CD4-positive, alpha-beta T cell (primary cell): ENCODE data around the gene CWC27. TPM values are rescaled to one million over a fixed set of nuclear protein-coding genes. Genes with fewer than 3 reads are reported as not detected.

Source experiments
- ATAC-seq: fragments of 200-7000 bp; cut with Tn5 transposase; one replicate; pipeline ENCODE4 v1.10.0; 2022; ENCODE audit warnings: mild to moderate bottlenecking; ENCODE audit not compliant: poor library complexity
- CTCF ChIA-PET: fragments of 350-600 bp; sonication (Branson Sonifier 250); formaldehyde crosslinking; loops from one replicate; lab custom pipeline; 2021; ENCODE audit warnings: antibody characterized with exemption, inconsistent platforms; lab: Charles Lee
- POLR2A ChIA-PET: fragments of 350-600 bp; sonication (Branson Sonifier 250); formaldehyde crosslinking; loops from one replicate; lab custom pipeline; 2021; ENCODE audit warnings: antibody characterized with exemption, inconsistent platforms; lab: Charles Lee
- DNase-seq, 14 experiments: peaks; one replicate each; pipeline ENCODE4 v3.0.0-alpha.2; 2013 to 2020; ENCODE audit warnings: mixed read lengths in 2 of 14
- H3K27ac ChIP-seq, 2 donors: one replicate each; pipeline versions ENCODE4 v1.5.1 to v1.7.0; 2013; ENCODE audit warnings: low read length in 2 of 2, low read depth in 1 of 2, mild to moderate bottlenecking in 1 of 2
- H3K27me3 ChIP-seq, 2 experiments: 1 replicate in 1 of 2; 2 replicates in 1 of 2; pipeline versions ENCODE4 v1.6.1 to v1.7.0; 2013; ENCODE audit warnings: low read length in 2 of 2, control low read depth in 1 of 2, mild to moderate bottlenecking in 1 of 2, moderate library complexity in 1 of 2; ENCODE audit not compliant: insufficient read depth in 2 of 2, control insufficient read depth in 1 of 2
- H3K36me3 ChIP-seq: one replicate; pipeline ENCODE4 v1.6.1; 2013; ENCODE audit warnings: low read length, control low read depth; ENCODE audit not compliant: insufficient read depth
- H3K4me1 ChIP-seq: one replicate; pipeline ENCODE4 v1.6.1; 2013; ENCODE audit warnings: low read length, control low read depth; ENCODE audit not compliant: insufficient read depth
- H3K4me3 ChIP-seq: one replicate; pipeline ENCODE4 v1.5.1; 2013; ENCODE audit warnings: mild to moderate bottlenecking, low read length, moderate library complexity
- H3K9me3 ChIP-seq, 2 experiments: 1 replicate in 1 of 2; 2 replicates in 1 of 2; pipeline versions ENCODE4 v1.6.1 to v1.7.0; 2013; ENCODE audit warnings: low read length in 2 of 2, mild to moderate bottlenecking in 2 of 2, control low read depth in 1 of 2, moderate library complexity in 1 of 2; ENCODE audit not compliant: control insufficient read depth in 1 of 2, insufficient read depth in 1 of 2
- H3K27ac Mint-ChIP-seq: one replicate; pipeline ENCODE4 v1.8.0; 2020; ENCODE audit warnings: mixed read lengths
- H3K27me3 Mint-ChIP-seq: one replicate; pipeline ENCODE4 v1.8.0; 2021; ENCODE audit warnings: mixed read lengths
- H3K36me3 Mint-ChIP-seq: one replicate; pipeline ENCODE4 v1.8.0; 2021; ENCODE audit warnings: low read depth, mixed read lengths
- H3K4me1 Mint-ChIP-seq: one replicate; pipeline ENCODE4 v1.8.0; 2021; ENCODE audit warnings: low read depth, mixed read lengths
- H3K4me3 Mint-ChIP-seq: one replicate; pipeline ENCODE4 v1.8.0; 2020; ENCODE audit warnings: mild to moderate bottlenecking, mixed read lengths
- H3K9me3 Mint-ChIP-seq: one replicate; pipeline ENCODE4 v1.8.0; 2020; ENCODE audit warnings: mixed read lengths
- intact Hi-C, 2 experiments: fragments of 100-400 bp; cut with DNase I in 1 of 2; cut with micrococcal nuclease in 1 of 2; formaldehyde crosslinking; loops; one replicate each; pipeline versions ENCODE4 v1.15.1 to v1.9.0; 2023 to 2025; cut with DNase I, micrococcal nuclease
- total RNA-seq, 174 experiments: library from RNA in 2 of 174; stranded (reverse) in 2 of 174; gene quantifications; one replicate each; pipeline ENCODE4 v1.2.3 and lab custom pipeline; 2021 to 2026
- TF ChIP-seq, protein P1 (sequence below): fragments of 200-600 bp; IDR thresholded peaks from one replicate; pipeline ENCODE4 v1.8.0; 2022; ENCODE audit warnings: antibody characterized with exemption, mild to moderate bottlenecking

Gene CWC27
- total RNA-seq, 2 experiments from 2014 or later, result 14.2 to 14.5 TPM

DNA sequence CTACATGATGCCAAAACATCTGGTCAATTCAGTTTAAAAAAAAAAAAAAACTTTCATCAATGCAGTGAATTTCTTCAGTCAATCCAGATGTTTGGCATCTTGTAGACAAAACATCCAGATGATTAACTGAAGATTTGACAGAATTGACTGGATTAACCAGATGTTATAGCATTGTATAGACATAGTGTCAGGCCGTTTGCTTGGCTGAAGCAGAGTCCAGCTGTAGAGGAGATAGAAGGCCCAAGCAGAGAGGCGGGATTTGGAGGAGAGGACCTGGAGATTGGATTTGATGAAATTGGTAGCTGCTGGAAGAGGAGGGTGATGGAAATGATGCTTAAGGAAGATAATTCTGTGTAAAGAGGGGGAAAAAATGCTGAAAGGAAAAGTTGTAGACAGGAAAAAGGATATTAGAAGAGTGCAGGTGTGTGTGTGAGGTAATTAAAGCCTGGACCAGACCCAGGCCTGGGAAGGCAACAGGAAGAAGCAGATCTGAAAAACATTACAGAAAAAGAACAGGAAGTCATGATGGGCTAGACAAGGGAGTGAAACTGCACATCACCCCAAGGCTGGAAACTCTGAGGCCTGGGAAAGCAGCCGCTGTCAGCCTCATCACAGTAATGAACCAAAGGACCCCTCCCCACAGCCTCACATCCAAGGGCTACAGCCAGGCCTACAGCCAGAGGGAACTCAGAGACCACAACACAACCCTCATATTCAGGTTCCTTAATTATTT is 258.3 kb downstream of the CWC27 start:
- H3K4me3 ChIP-seq, result no peak overlapping the region
- H3K27ac ChIP-seq, result no peak overlapping the region
- no peaks in the 10 kb centered on the region for H3K9me3 ChIP-seq
- H3K4me3 Mint-ChIP-seq, result no peak overlapping the region
- H3K9me3 Mint-ChIP-seq, result no peaks in the 10 kb centered on the region
- H3K4me1 ChIP-seq, result peaks cover 4% of the 10 kb centered on the region
- no peak overlapping the region for H3K27ac Mint-ChIP-seq
- ATAC-seq, result no peak
- H3K4me1 Mint-ChIP-seq, result peaks cover 11% of the 10 kb centered on the region
- TF ChIP-seq, protein P1, sequence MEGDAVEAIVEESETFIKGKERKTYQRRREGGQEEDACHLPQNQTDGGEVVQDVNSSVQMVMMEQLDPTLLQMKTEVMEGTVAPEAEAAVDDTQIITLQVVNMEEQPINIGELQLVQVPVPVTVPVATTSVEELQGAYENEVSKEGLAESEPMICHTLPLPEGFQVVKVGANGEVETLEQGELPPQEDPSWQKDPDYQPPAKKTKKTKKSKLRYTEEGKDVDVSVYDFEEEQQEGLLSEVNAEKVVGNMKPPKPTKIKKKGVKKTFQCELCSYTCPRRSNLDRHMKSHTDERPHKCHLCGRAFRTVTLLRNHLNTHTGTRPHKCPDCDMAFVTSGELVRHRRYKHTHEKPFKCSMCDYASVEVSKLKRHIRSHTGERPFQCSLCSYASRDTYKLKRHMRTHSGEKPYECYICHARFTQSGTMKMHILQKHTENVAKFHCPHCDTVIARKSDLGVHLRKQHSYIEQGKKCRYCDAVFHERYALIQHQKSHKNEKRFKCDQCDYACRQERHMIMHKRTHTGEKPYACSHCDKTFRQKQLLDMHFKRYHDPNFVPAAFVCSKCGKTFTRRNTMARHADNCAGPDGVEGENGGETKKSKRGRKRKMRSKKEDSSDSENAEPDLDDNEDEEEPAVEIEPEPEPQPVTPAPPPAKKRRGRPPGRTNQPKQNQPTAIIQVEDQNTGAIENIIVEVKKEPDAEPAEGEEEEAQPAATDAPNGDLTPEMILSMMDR, result no peak
- POLR2A ChIA-PET, result no interaction called here
- no peaks in the 10 kb centered on the region for H3K27me3 Mint-ChIP-seq
- intact Hi-C loops, result no loop called here
- CTCF ChIA-PET, result no interaction called here
- no peak for DNase-seq
- H3K36me3 Mint-ChIP-seq, result no peaks in the 10 kb centered on the region
- no peaks in the 10 kb centered on the region for H3K36me3 ChIP-seq
- H3K27me3 ChIP-seq, result no peaks in the 10 kb centered on the region

DNA sequence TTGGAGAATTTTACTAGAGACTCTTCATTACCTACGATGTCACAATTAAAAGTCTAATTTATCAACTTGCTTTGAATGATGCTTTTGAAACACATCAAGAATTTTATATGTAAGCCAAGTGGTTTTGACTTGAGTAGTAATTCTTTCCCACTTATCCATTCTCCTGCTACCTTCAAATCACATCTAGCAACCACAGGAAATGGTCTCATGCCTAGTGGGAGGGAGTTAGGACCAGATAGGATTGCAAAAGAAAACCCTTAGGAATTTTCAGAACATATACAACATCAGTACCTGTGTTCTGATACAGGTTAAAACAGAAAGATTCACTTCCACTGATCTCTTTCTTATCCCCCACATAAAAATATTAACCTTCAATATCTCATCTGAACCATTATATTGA is 260.4 kb downstream of the CWC27 start:
- ChIA-PET POLR2A (no interaction called here), CTCF (no interaction called here)
- no peaks in the 10 kb centered on the region for H3K27me3 ChIP-seq
- no peak for ATAC-seq
- no peak overlapping the region for H3K4me3 Mint-ChIP-seq
- H3K27ac ChIP-seq, result no peak overlapping the region
- H3K4me1 Mint-ChIP-seq, result peaks cover 10% of the 10 kb centered on the region
- intact Hi-C loops, result no loop called here
- DNase-seq, result no peak
- no peaks in the 10 kb centered on the region for H3K27me3 Mint-ChIP-seq
- H3K4me3 ChIP-seq, result no peak overlapping the region
- no peaks in the 10 kb centered on the region for H3K36me3 Mint-ChIP-seq
- TF ChIP-seq, protein P1, result no peak
- H3K4me1 ChIP-seq, result peaks cover 4% of the 10 kb centered on the region
- H3K9me3 Mint-ChIP-seq, result no peaks in the 10 kb centered on the region
- no peaks in the 10 kb centered on the region for H3K9me3 ChIP-seq
- H3K36me3 ChIP-seq, result no peaks in the 10 kb centered on the region
- H3K27ac Mint-ChIP-seq, result no peak overlapping the region

DNA sequence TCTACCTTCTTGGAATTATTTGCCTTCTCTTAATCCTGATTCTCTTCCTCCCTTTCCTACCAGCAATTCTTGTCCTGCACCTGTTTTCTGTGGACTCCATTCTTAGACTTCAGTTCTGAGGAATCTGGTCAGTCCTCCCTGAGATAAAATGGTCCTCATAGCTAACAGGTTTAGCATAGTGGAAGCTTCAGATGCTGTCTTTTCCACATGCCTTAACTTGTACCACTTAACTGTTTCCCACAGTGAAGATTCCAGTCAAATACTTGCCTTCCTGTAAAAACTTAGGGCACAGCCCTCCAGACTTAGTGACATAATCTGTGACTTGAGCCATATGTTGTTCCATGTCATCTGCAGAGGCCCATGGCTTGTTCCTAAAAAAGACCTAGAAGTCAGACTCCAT is 261.3 kb downstream of the CWC27 start:
- no peak for ATAC-seq
- H3K9me3 ChIP-seq, result no peaks in the 10 kb centered on the region
- ChIA-PET POLR2A (no interaction called here), CTCF (no interaction called here)
- no peak overlapping the region for H3K4me3 Mint-ChIP-seq
- TF ChIP-seq, protein P1, result no peak
- intact Hi-C loops, result no loop called here
- no peaks in the 10 kb centered on the region for H3K27me3 Mint-ChIP-seq
- no peaks in the 10 kb centered on the region for H3K36me3 ChIP-seq
- H3K27ac Mint-ChIP-seq, result no peak overlapping the region
- H3K9me3 Mint-ChIP-seq, result no peaks in the 10 kb centered on the region
- no peak overlapping the region for H3K27ac ChIP-seq
- no peaks in the 10 kb centered on the region for H3K27me3 ChIP-seq
- peaks cover 10% of the 10 kb centered on the region for H3K4me1 Mint-ChIP-seq
- H3K36me3 Mint-ChIP-seq, result no peaks in the 10 kb centered on the region
- H3K4me3 ChIP-seq, result no peak overlapping the region
- peaks cover 9% of the 10 kb centered on the region for H3K4me1 ChIP-seq
- DNase-seq, result no peak
